ENCODE results near the gene MAP3K12.

The MAP3K12 gene

GRCh38 chr12:53463802-53464560, 35.3 kb downstream of the MAP3K12 start:
- peaks cover 94 to 99% of the 10 kb centered on the region in 2 donors for H3K36me3 ChIP-seq (ENCODE audit: control insufficient read depth in 1 of 2, insufficient read depth in 2 of 2, low read length in 2 of 2)
- no peak overlapping the region for H3K4me3 ChIP-seq (ENCODE audit: low read depth in 1 of 2, low read length in 2 of 2)
- peaks cover 8 to 54% of the 10 kb centered on the region in 2 donors for H3K4me1 ChIP-seq (ENCODE audit: control insufficient read depth in 1 of 2, insufficient read depth in 2 of 2, low read length in 2 of 2)
- H3K9me3 ChIP-seq (ENCODE audit: control insufficient read depth in 1 of 2, low read length in 2 of 2) = no peaks in the 10 kb centered on the region
- no peak overlapping the region for H3K27ac ChIP-seq (ENCODE audit: low read length)
- H3K27me3 ChIP-seq (ENCODE audit: low read depth, low read length) = no peaks in the 10 kb centered on the region

DNA sequence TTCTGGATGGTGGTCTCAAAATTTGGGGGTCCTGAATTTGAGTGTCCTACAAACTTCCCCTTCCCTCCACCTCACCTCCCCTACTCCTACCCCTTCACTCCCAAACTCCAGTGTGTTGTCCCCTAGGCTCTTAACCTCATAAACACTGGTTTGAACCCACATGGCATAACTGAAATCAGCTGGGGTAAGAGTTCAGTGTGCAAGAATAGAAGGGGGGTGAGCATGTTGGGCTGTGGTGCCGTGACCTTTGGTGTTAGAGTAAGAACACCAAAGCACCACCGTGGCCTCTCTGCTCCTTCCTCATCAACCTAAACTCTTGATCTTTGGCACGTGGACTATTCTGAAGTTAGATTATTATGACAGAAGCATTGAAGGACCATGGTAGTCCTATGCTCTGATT, 36.3 kb downstream of the MAP3K12 start:
- no peak overlapping the region for H3K4me3 ChIP-seq (ENCODE audit: low read depth in 1 of 2, low read length in 2 of 2)
- H3K27ac ChIP-seq (ENCODE audit: low read length) = no peak overlapping the region
- no peaks in the 10 kb centered on the region for H3K27me3 ChIP-seq (ENCODE audit: low read depth, low read length)
- H3K36me3 ChIP-seq (ENCODE audit: control insufficient read depth in 1 of 2, insufficient read depth in 2 of 2, low read length in 2 of 2) = peaks cover 89 to 99% of the 10 kb centered on the region in 2 donors
- H3K4me1 ChIP-seq (ENCODE audit: control insufficient read depth in 1 of 2, insufficient read depth in 2 of 2, low read length in 2 of 2) = peaks cover 8 to 54% of the 10 kb centered on the region in 2 donors
- H3K9me3 ChIP-seq (ENCODE audit: control insufficient read depth in 1 of 2, low read length in 2 of 2) = no peaks in the 10 kb centered on the region

DNA sequence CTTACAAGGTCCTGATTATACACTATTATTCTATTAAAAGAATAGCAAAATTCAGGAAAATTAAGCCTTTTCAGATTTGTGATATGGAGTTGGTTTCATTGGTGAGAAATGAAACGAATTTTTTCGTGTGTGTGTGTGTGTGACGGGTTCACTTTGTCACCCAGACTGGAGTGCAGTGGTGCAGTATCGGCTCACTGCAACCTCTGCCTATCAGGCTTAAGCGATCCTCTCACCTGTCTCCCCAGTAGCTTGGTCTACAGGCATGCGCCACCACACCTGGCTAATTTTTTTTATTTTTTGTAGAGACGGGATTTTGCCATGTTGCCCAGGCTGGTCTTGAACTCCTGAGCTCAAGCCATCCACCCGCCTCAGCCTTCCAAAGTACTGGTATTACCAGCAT, 37.7 kb downstream of the MAP3K12 start:
- Histone ChIP-seq H3K27me3 (ENCODE audit: low read depth, low read length) (no peaks in the 10 kb centered on the region), H3K36me3 (ENCODE audit: control insufficient read depth in 1 of 2, insufficient read depth in 2 of 2, low read length in 2 of 2) (peaks cover 85 to 99% of the 10 kb centered on the region in 2 donors), H3K9me3 (ENCODE audit: control insufficient read depth in 1 of 2, low read length in 2 of 2) (no peaks in the 10 kb centered on the region), H3K4me1 (ENCODE audit: control insufficient read depth in 1 of 2, insufficient read depth in 2 of 2, low read length in 2 of 2) (peaks cover 8 to 54% of the 10 kb centered on the region in 2 donors), H3K4me3 (ENCODE audit: low read depth in 1 of 2, low read length in 2 of 2) (no peak overlapping the region), H3K27ac (ENCODE audit: low read length) (no peak overlapping the region)

DNA sequence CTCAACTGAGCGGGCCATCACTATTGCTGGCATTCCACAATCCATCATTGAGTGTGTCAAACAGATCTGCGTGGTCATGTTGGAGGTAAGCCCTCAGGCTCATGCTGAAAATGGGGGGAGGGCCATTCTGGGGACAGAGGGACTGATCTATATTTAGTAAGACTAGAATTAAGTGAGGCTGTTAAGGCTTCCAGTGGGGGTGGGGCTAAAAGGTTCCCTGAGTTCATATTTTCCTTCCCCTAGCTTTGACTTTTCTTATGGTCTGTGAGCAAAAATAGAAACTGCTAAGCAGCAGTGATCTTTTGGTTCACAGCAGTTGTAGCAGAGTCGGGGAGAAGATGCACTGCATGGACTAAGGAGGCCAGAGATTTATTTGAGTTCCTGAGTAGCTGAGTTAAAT, 38.2 kb downstream of the MAP3K12 start:
- no peaks in the 10 kb centered on the region for H3K9me3 ChIP-seq (ENCODE audit: control insufficient read depth in 1 of 2, low read length in 2 of 2)
- no peak overlapping the region for H3K4me3 ChIP-seq (ENCODE audit: low read depth in 1 of 2, low read length in 2 of 2)
- H3K36me3 ChIP-seq (ENCODE audit: control insufficient read depth in 1 of 2, insufficient read depth in 2 of 2, low read length in 2 of 2) = peaks cover 84 to 99% of the 10 kb centered on the region in 2 donors
- H3K27ac ChIP-seq (ENCODE audit: low read length) = no peak overlapping the region
- H3K4me1 ChIP-seq (ENCODE audit: control insufficient read depth in 1 of 2, insufficient read depth in 2 of 2, low read length in 2 of 2) = peaks cover 8 to 48% of the 10 kb centered on the region in 2 donors
- H3K27me3 ChIP-seq (ENCODE audit: low read depth, low read length) = no peaks in the 10 kb centered on the region

- no peak overlapping the region for H3K4me3 ChIP-seq (ENCODE audit: low read depth in 1 of 2, low read length in 2 of 2)
- no peaks in the 10 kb centered on the region for H3K9me3 ChIP-seq (ENCODE audit: control insufficient read depth in 1 of 2, low read length in 2 of 2)
- no peak overlapping the region for H3K27ac ChIP-seq (ENCODE audit: low read length)
- peaks cover 14 to 49% of the 10 kb centered on the region in 2 donors for H3K4me1 ChIP-seq (ENCODE audit: control insufficient read depth in 1 of 2, insufficient read depth in 2 of 2, low read length in 2 of 2)
- H3K36me3 ChIP-seq (ENCODE audit: control insufficient read depth in 1 of 2, insufficient read depth in 2 of 2, low read length in 2 of 2) = peaks cover 86 to 99% of the 10 kb centered on the region in 2 donors
- no peaks in the 10 kb centered on the region for H3K27me3 ChIP-seq (ENCODE audit: low read depth, low read length)
Observed at GRCh38 chr12:53459097-53459496, 40.2 kb downstream of the MAP3K12 start.

- Histone ChIP-seq H3K4me1 (ENCODE audit: control insufficient read depth in 1 of 2, insufficient read depth in 2 of 2, low read length in 2 of 2) (peaks cover 21 to 46% of the 10 kb centered on the region in 2 donors), H3K36me3 (ENCODE audit: control insufficient read depth in 1 of 2, insufficient read depth in 2 of 2, low read length in 2 of 2) (peaks cover 65 to 77% of the 10 kb centered on the region in 2 donors), H3K27ac (ENCODE audit: low read length) (no peak overlapping the region), H3K4me3 (ENCODE audit: low read depth in 1 of 2, low read length in 2 of 2) (no peak overlapping the region), H3K27me3 (ENCODE audit: low read depth, low read length) (no peaks in the 10 kb centered on the region), H3K9me3 (ENCODE audit: control insufficient read depth in 1 of 2, low read length in 2 of 2) (no peaks in the 10 kb centered on the region)
Observed at GRCh38 chr12:53456654-53457366, 42.4 kb downstream of the MAP3K12 start.

DNA sequence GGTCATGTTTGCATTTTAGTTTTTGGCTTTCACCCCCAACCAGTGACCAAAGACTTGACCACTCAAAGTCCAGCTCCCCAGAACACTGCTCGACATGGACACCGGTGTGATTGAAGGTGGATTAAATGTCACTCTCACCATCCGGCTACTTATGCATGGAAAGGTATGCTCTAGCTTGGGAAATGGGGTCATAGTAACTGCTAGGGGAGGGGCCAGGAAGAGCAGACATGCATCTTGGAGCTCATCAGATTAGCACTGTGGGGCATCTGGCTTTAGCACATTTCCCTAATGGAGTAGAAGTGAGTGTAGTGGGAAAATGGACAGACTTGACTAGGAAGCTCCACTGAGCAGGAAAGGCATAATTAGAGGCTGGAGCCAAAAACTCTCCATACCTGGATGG, 44.6 kb downstream of the MAP3K12 start:
- Histone ChIP-seq H3K4me3 (ENCODE audit: low read depth in 1 of 2, low read length in 2 of 2) (peak overlapping the region in 1 of 2 donors; percentile 95), H3K36me3 (ENCODE audit: control insufficient read depth in 1 of 2, insufficient read depth in 2 of 2, low read length in 2 of 2) (peaks cover 44 to 56% of the 10 kb centered on the region in 2 donors), H3K27me3 (ENCODE audit: low read depth, low read length) (no peaks in the 10 kb centered on the region), H3K9me3 (ENCODE audit: control insufficient read depth in 1 of 2, low read length in 2 of 2) (no peaks in the 10 kb centered on the region), H3K4me1 (ENCODE audit: control insufficient read depth in 1 of 2, insufficient read depth in 2 of 2, low read length in 2 of 2) (peaks cover 13 to 25% of the 10 kb centered on the region in 2 donors), H3K27ac (ENCODE audit: low read length) (no peak overlapping the region)

DNA sequence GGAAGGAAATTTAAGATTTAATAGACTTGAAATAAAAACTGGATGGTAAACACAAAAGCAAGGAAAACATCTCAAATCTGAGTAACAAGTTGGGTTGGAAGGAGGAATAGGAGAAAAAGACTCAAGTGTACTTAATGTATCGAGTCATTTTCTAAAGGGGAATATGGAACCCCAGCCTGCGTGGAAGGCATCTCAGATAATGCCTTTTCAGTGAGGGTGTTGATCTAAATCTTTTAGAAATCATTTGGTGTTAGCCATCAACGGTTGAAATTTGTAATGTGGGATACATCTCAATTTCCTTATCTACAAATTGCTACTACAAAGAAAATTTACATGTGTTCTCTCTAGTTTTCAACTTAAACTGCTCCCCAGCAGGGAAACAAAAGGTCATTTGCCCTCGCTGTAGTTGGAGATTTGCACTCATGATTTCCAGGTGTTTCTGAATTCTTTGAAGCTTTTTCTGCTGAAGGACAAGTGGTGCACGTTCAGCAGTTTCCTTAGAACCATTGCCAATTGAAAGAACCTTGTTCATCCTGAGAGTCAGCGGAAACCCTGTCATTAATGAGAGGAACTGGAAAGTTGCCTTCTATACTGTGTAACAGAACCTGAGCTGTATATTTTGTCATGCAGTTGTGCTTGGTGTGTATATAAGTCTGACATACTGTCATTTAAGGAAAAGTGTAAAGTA, 45.2 kb downstream of the MAP3K12 start:
- Histone ChIP-seq H3K4me1 (ENCODE audit: control insufficient read depth in 1 of 2, insufficient read depth in 2 of 2, low read length in 2 of 2) (peaks cover 13 to 20% of the 10 kb centered on the region in 2 donors), H3K27me3 (ENCODE audit: low read depth, low read length) (no peaks in the 10 kb centered on the region), H3K9me3 (ENCODE audit: control insufficient read depth in 1 of 2, low read length in 2 of 2) (no peaks in the 10 kb centered on the region), H3K4me3 (ENCODE audit: low read depth in 1 of 2, low read length in 2 of 2) (peak overlapping the region; percentile 82 to 95), H3K36me3 (ENCODE audit: control insufficient read depth in 1 of 2, insufficient read depth in 2 of 2, low read length in 2 of 2) (peaks cover 39 to 50% of the 10 kb centered on the region in 2 donors), H3K27ac (ENCODE audit: low read length) (peak overlapping the region; percentile 78)

DNA sequence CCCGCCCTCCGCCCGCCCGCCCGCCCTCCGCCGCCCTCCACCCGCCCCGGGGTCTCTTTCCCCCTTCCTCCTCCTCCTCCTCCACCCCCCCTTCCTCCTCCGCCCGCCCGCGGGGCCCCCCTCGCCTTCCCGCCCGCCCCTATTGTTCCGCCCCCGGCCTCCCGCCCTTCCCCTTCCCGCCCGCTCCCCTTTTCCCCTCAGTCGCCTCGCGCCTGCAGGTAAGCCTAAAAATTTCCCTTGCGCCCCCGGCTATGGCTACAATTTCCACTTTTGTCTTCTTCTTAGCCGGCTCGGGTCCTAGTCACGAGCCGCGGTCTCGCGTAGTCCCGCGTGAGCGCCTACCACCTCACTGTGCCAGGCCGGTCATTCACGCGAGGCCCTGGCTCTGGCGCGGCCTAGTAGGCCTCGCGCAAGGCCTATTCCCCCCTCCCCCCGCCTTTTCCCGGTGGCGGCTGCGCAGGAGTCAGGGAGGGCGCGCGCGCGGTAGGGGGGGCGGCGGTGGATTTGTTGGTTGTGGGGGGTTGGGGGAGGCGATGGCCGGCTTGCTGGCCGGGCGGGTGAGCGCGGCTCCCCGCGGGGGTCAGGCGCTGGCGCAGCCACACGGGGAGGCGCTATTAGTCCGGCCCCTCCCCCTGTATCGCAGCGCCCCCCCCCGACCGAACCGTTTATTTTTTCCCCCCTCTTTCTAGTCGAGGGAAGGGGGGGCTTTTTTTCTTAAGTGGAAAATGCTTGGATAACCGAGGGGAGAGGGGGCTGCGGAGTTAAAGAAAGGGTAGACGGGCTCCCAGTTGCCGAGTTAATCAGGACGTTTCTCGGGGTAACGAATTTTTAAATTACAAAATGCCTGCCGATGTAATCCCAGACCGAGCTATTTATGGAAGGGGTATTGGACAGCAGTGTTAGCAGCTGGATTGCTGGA, 46.8 kb downstream of the MAP3K12 start:
- Histone ChIP-seq H3K4me3 (ENCODE audit: low read depth in 1 of 2, low read length in 2 of 2) (peak overlapping the region; percentile 82 to 95), H3K27ac (ENCODE audit: low read length) (peak overlapping the region; percentile 85), H3K4me1 (ENCODE audit: control insufficient read depth in 1 of 2, insufficient read depth in 2 of 2, low read length in 2 of 2) (peaks cover 13 to 19% of the 10 kb centered on the region in 2 donors), H3K27me3 (ENCODE audit: low read depth, low read length) (no peaks in the 10 kb centered on the region), H3K36me3 (ENCODE audit: control insufficient read depth in 1 of 2, insufficient read depth in 2 of 2, low read length in 2 of 2) (peaks cover 31 to 42% of the 10 kb centered on the region in 2 donors), H3K9me3 (ENCODE audit: control insufficient read depth in 1 of 2, low read length in 2 of 2) (no peaks in the 10 kb centered on the region)

DNA sequence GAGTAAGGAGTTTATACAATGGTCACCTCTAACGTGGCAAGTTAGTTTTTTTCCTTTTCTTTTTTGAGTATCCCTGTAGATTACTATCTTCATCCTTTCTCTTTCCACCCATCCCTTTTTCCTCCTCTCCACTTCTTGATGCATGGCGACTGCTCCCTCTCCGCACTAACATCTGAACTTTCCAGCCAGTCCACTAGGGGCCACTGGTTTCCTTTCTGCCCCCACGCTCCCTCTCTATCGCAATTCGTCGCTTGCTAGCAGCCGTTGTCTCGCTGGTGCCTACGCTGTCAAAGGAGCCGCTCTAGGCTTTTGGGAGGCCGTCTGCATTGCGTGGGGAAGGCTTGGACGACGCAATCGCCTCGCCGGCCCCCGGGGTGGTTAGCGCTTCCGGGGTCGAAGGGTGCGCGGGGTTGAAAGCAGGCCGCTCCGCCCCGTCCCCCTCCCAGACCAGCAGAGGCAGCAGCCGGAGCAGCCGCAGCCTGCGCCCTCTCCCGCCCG, 47.5 kb downstream of the MAP3K12 start, which contains the start of gene PCBP2:
Gene PCBP2, plus strand, starts transcription at position 442 of the 498 bp plus-strand sequence. CDS start 2,699 bp downstream, outside the sequence.
- H3K27ac ChIP-seq (ENCODE audit: low read length) = peak within 1 kb of the TSS; percentile 85
- H3K36me3 ChIP-seq (ENCODE audit: control insufficient read depth in 1 of 2, insufficient read depth in 2 of 2, low read length in 2 of 2) = peaks cover 26 to 35% of the 10 kb centered on the region in 2 donors
- peaks cover 13 to 19% of the 10 kb centered on the region in 2 donors for H3K4me1 ChIP-seq (ENCODE audit: control insufficient read depth in 1 of 2, insufficient read depth in 2 of 2, low read length in 2 of 2)
- peak within 1 kb of the TSS; percentile 82 to 95 for H3K4me3 ChIP-seq (ENCODE audit: low read depth in 1 of 2, low read length in 2 of 2)
- no peaks in the 10 kb centered on the region for H3K27me3 ChIP-seq (ENCODE audit: low read depth, low read length)
- H3K9me3 ChIP-seq (ENCODE audit: control insufficient read depth in 1 of 2, low read length in 2 of 2) = no peaks in the 10 kb centered on the region
